HepG2 (cell line): Measurements from ENCODE around the gene FKBP1A. TPM values are rescaled to one million over a fixed set of nuclear protein-coding genes. Genes with fewer than 3 reads are reported as not detected.
A peak's percentile ranks its signal among the peaks of the same experiment; 100 is the strongest.

Experiments used
- ARHGAP35 ChIP-seq: sonication (generic); formaldehyde crosslinking; IDR thresholded peaks from 2 replicates; pipeline ENCODE4 v1.9.0; 2022; ENCODE audit warnings: mild to moderate bottlenecking, inconsistent platforms, moderate library complexity, missing genetic modification reagents, borderline replicate concordance
- BRD4 ChIP-seq: sonication (generic); formaldehyde crosslinking; IDR thresholded peaks from 2 replicates; pipeline ENCODE4 v1.4.0; 2020; ENCODE audit warnings: missing genetic modification reagents
- DNMT1 ChIP-seq: sonication (generic); formaldehyde crosslinking; IDR thresholded peaks from 2 replicates; pipeline ENCODE4 v1.5.1; 2020; ENCODE audit warnings: mild to moderate bottlenecking, missing genetic modification reagents
- MAFG ChIP-seq: sonication (generic); formaldehyde crosslinking; IDR thresholded peaks from 2 replicates; pipeline ENCODE4 v1.5.1; 2020; ENCODE audit warnings: mild to moderate bottlenecking, missing genetic modification reagents
- MTF1 ChIP-seq: sonication (generic); formaldehyde crosslinking; IDR thresholded peaks from 2 replicates; pipeline ENCODE4 v1.5.0; 2020; ENCODE audit warnings: missing genetic modification reagents
- MXD4 ChIP-seq: IDR thresholded peaks from 2 replicates; pipeline ENCODE4 v1.6.1; 2016; ENCODE audit warnings: mild to moderate bottlenecking, missing biosample characterization, missing genetic modification reagents
- NCOA1 ChIP-seq: sonication (generic); formaldehyde crosslinking; IDR thresholded peaks from 2 replicates; pipeline ENCODE4 v1.9.0; 2021; ENCODE audit warnings: missing genetic modification reagents
- NCOA2 ChIP-seq: sonication (generic); formaldehyde crosslinking; IDR thresholded peaks from 2 replicates; pipeline ENCODE4 v1.8.0; 2022; ENCODE audit warnings: inconsistent platforms
- NR2F6 ChIP-seq, 2 experiments: IDR thresholded peaks; 2 replicates each; pipeline ENCODE4 v1.6.1; 2016; ENCODE audit warnings: antibody characterized with exemption in 1 of 2, mild to moderate bottlenecking in 1 of 2
- PCBP1 ChIP-seq: fragments of 200-400 bp; formaldehyde crosslinking; IDR thresholded peaks from 2 replicates; pipeline ENCODE4 v1.6.1; 2017; ENCODE audit warnings: mild to moderate bottlenecking, low read depth, low read length, borderline replicate concordance
- PLRG1 ChIP-seq: fragments of 450-650 bp; conservative IDR thresholded peaks from 2 replicates; pipeline ENCODE4 v1.6.1; 2016
- RFXANK ChIP-seq: IDR thresholded peaks from 2 replicates; pipeline ENCODE4 v1.6.1; 2016
- RORA ChIP-seq: sonication (generic); formaldehyde crosslinking; IDR thresholded peaks from 2 replicates; pipeline ENCODE4 v1.5.0; 2020; ENCODE audit warnings: mild to moderate bottlenecking, missing genetic modification reagents, moderate library complexity
- TRIM24 ChIP-seq: sonication (generic); formaldehyde crosslinking; IDR thresholded peaks from 2 replicates; pipeline ENCODE4 v1.8.0; 2022; ENCODE audit warnings: mild to moderate bottlenecking, missing genetic modification reagents
- XRCC5 ChIP-seq: fragments of 200-400 bp; formaldehyde crosslinking; optimal IDR thresholded peaks from 2 replicates; pipeline ENCODE3; 2017; ENCODE audit warnings: mild to moderate bottlenecking, low read length
- ZFP90 ChIP-seq: sonication (generic); formaldehyde crosslinking; IDR thresholded peaks from 2 replicates; pipeline ENCODE4 v1.8.0; 2022; ENCODE audit warnings: missing genetic modification reagents, mild to moderate bottlenecking, inconsistent platforms, borderline replicate concordance
- ZNF224 ChIP-seq: sonication (generic); formaldehyde crosslinking; IDR thresholded peaks from 2 replicates; pipeline ENCODE4 v1.5.0; 2020; ENCODE audit warnings: mild to moderate bottlenecking, missing genetic modification reagents
- ZNF276 ChIP-seq: sonication (generic); formaldehyde crosslinking; IDR thresholded peaks from 2 replicates; pipeline ENCODE4 v1.4.0; 2020; ENCODE audit warnings: mild to moderate bottlenecking, low read depth, missing genetic modification reagents
- ZNF512 ChIP-seq: sonication (generic); formaldehyde crosslinking; IDR thresholded peaks from 2 replicates; pipeline ENCODE4 v1.4.0; 2020; ENCODE audit warnings: mild to moderate bottlenecking, missing genetic modification reagents
- ZSCAN12 ChIP-seq: sonication (generic); formaldehyde crosslinking; IDR thresholded peaks from 2 replicates; pipeline ENCODE4 v1.9.0; 2021; ENCODE audit warnings: mild to moderate bottlenecking, missing genetic modification reagents
- polyA plus RNA-seq, 8 experiments: library from polyadenylated mRNA; depleted of rRNA in 3 of 8; stranded (reverse) in 7 of 8; unstranded in 1 of 8; fragments of >200 nt; fragmentation: Illumina TruSeq in 4 of 8; extraction: Trizol in 4 of 8; gene quantifications; 2 replicates each; pipeline versions ENCODE4 v1.2.1 to v1.2.3, GENCODE V29; 2011 to 2016; ENCODE audit warnings: low read depth in 4 of 8, missing spikeins in 1 of 8, mixed read lengths in 1 of 8; ENCODE audit not compliant: insufficient read depth in 1 of 8
- total RNA-seq, 5 experiments: library from RNA; depleted of rRNA; stranded (reverse); fragments of >200 nt; fragmentation: Illumina TruSeq; extraction: Trizol; gene quantifications; 2 replicates each; pipeline ENCODE4 v1.2.3, GENCODE V29; 2016; ENCODE audit warnings: low read depth in 1 of 5
- TF ChIP-seq, protein P1 (sequence below): sonication (generic); formaldehyde crosslinking; IDR thresholded peaks from 2 replicates; pipeline ENCODE4 v1.4.0; 2020; ENCODE audit warnings: missing genetic modification reagents, mild to moderate bottlenecking, borderline replicate concordance
- TF ChIP-seq, protein P2 (sequence below): sonication (generic); formaldehyde crosslinking; IDR thresholded peaks from 2 replicates; pipeline ENCODE4 v1.8.0; 2022; ENCODE audit warnings: mild to moderate bottlenecking, missing genetic modification reagents, moderate library complexity
- TF ChIP-seq, protein P3 (sequence below): sonication (generic); formaldehyde crosslinking; IDR thresholded peaks from 2 replicates; pipeline ENCODE4 v1.9.0; 2022; ENCODE audit warnings: missing genetic modification reagents, mild to moderate bottlenecking, borderline replicate concordance

FKBP1A gene
- total and polyA plus RNA-seq, 2 of the 13 experiments (the other 11 are each of a cell fraction or from before 2014, with no cell fraction given), result 119 to 468 TPM

DNA sequence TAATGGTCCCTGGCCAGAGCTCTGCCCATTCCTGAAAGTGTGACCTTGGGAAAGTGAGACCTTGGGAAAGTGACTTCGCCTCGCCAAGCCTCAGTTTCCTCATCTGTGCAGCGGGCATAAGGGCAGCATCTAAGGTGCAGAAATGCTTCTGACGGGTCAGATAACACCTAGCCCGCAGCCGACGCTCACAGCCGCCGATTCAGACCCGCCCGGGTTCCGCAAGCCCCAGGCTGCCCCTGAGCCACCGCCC, 486 bp downstream of the FKBP1A start (continued):
- TF ChIP-seq ZNF276 (no peak), NCOA1 (CRISPR knock-in tag) (no peak), MXD4 (CRISPR knock-in tag) (no peak), RFXANK (no peak), MTF1 (CRISPR knock-in tag) (no peak), ZNF224 (CRISPR knock-in tag) (no peak), DNMT1 (CRISPR knock-in tag) (no peak), MAFG (CRISPR knock-in tag) (no peak), TRIM24 (no peak), PCBP1 (no peak), ARHGAP35 (CRISPR knock-in tag) (no peak), ZSCAN12 (CRISPR knock-in tag) (no peak), NCOA2 (CRISPR knock-in tag) (no peak), NR2F6 (IDR thresholded peaks at IDR 0.05) (no peak), NR2F6 (CRISPR knock-in tag; IDR thresholded peaks at IDR 0.05) (no peak), ZFP90 (no peak), RORA (CRISPR knock-in tag) (0 out of 2 replicates have a peak, but pooled peaks have one; percentile 43), PLRG1 (no peak), BRD4 (CRISPR knock-in tag) (0 out of 2 replicates have a peak, but pooled peaks have one; percentile 10), ZNF512 (CRISPR knock-in tag) (no peak; the same call in 1 of the 2 replicates), XRCC5 (no peak)
- TF ChIP-seq, protein P1, sequence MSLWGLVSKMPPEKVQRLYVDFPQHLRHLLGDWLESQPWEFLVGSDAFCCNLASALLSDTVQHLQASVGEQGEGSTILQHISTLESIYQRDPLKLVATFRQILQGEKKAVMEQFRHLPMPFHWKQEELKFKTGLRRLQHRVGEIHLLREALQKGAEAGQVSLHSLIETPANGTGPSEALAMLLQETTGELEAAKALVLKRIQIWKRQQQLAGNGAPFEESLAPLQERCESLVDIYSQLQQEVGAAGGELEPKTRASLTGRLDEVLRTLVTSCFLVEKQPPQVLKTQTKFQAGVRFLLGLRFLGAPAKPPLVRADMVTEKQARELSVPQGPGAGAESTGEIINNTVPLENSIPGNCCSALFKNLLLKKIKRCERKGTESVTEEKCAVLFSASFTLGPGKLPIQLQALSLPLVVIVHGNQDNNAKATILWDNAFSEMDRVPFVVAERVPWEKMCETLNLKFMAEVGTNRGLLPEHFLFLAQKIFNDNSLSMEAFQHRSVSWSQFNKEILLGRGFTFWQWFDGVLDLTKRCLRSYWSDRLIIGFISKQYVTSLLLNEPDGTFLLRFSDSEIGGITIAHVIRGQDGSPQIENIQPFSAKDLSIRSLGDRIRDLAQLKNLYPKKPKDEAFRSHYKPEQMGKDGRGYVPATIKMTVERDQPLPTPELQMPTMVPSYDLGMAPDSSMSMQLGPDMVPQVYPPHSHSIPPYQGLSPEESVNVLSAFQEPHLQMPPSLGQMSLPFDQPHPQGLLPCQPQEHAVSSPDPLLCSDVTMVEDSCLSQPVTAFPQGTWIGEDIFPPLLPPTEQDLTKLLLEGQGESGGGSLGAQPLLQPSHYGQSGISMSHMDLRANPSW (CRISPR knock-in tag), result no peak
- TF ChIP-seq, protein P2, sequence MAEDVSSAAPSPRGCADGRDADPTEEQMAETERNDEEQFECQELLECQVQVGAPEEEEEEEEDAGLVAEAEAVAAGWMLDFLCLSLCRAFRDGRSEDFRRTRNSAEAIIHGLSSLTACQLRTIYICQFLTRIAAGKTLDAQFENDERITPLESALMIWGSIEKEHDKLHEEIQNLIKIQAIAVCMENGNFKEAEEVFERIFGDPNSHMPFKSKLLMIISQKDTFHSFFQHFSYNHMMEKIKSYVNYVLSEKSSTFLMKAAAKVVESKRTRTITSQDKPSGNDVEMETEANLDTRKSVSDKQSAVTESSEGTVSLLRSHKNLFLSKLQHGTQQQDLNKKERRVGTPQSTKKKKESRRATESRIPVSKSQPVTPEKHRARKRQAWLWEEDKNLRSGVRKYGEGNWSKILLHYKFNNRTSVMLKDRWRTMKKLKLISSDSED (CRISPR knock-in tag), result 0 out of 2 replicates have a peak, but pooled peaks have one; percentile 66
- TF ChIP-seq, protein P3, sequence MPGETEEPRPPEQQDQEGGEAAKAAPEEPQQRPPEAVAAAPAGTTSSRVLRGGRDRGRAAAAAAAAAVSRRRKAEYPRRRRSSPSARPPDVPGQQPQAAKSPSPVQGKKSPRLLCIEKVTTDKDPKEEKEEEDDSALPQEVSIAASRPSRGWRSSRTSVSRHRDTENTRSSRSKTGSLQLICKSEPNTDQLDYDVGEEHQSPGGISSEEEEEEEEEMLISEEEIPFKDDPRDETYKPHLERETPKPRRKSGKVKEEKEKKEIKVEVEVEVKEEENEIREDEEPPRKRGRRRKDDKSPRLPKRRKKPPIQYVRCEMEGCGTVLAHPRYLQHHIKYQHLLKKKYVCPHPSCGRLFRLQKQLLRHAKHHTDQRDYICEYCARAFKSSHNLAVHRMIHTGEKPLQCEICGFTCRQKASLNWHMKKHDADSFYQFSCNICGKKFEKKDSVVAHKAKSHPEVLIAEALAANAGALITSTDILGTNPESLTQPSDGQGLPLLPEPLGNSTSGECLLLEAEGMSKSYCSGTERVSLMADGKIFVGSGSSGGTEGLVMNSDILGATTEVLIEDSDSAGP (CRISPR knock-in tag), result no peak
